ENCODE data around the gene ZNF385C. TPM values are rescaled to one million over a fixed set of nuclear protein-coding genes. Genes with fewer than 3 reads are reported as not detected.

The ZNF385C gene
- total and polyA plus RNA-seq, 2 of the 13 experiments (the other 11 are each of a cell fraction or from before 2014, with no cell fraction given), result 2.3 to 6.1 TPM

DNA sequence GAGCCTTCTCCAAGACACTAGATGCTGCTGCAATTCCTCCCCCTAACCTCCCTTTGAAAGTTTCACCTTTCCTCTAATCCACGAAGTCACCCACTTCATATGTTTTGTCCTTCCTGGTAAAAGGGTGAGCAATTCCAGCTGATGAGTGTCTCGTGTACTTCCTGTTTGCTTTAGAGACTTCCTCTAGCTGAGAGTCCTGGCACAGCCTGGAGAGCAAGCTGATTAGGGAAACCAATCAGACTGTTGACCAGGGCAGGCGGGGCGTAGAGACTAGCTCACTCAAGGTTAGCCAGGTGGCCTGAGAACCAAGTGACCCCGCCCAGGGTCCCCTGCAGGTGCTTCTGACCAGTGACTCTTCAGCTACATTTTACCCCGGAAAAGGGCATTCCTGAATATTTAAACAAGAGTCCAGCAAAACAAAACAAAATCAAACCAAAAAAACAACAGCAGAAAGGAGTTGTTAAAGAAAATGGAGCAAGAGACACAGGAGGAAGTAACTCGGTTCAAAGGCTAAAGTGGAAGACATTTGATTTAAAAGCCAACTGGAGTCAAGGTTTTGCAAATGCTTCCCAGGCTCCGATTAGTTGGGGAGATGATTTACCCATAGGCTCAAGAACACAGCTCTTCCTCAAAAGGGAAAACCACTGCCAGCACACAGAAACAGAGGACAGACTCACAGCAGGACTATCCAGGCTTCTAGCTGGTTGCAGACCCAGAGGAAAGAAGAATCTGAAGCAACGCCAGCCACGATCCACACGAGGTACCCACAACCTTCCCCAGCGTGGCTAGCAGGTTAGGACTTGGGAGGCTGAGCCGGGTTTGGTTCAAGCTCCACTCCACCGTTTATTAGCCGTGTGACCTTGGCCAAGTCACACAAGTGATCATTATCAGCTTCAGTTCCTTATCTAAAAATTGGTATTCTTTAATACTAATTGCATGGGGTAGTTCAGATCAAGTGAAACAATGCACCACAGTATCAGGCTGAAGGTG is 37.7 kb upstream of the ZNF385C start (continued):
- no peak for TF ChIP-seq ZNF546 (CRISPR knock-in tag; conservative IDR thresholded peaks at IDR 0.05)
- TF ChIP-seq XRCC5 (optimal IDR thresholded peaks at IDR 0.05; ENCODE audit: low read length), result no peak
- TF ChIP-seq, protein P1, sequence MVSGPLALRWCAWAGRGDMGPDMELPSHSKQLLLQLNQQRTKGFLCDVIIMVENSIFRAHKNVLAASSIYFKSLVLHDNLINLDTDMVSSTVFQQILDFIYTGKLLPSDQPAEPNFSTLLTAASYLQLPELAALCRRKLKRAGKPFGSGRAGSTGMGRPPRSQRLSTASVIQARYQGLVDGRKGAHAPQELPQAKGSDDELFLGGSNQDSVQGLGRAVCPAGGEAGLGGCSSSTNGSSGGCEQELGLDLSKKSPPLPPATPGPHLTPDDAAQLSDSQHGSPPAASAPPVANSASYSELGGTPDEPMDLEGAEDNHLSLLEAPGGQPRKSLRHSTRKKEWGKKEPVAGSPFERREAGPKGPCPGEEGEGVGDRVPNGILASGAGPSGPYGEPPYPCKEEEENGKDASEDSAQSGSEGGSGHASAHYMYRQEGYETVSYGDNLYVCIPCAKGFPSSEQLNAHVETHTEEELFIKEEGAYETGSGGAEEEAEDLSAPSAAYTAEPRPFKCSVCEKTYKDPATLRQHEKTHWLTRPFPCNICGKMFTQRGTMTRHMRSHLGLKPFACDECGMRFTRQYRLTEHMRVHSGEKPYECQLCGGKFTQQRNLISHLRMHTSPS (CRISPR knock-in tag; IDR thresholded peaks at IDR 0.05; ENCODE audit: low read depth), result no peak; the same call in 1 of the 2 replicates
- no peak for TF ChIP-seq ZNF558 (CRISPR knock-in tag; IDR thresholded peaks at IDR 0.05; ENCODE audit: borderline replicate concordance)
- TF ChIP-seq ZFP36 (IDR thresholded peaks at IDR 0.05; ENCODE audit: borderline replicate concordance, low read depth, low read length, partially characterized antibody), result no peak
- TF ChIP-seq SOX6 (IDR thresholded peaks at IDR 0.05), result no peak
- peak; percentile 37; the same call in 1 of the 2 replicates for TF ChIP-seq SOX6 (CRISPR knock-in tag; IDR thresholded peaks at IDR 0.05)
- TF ChIP-seq, protein P2, sequence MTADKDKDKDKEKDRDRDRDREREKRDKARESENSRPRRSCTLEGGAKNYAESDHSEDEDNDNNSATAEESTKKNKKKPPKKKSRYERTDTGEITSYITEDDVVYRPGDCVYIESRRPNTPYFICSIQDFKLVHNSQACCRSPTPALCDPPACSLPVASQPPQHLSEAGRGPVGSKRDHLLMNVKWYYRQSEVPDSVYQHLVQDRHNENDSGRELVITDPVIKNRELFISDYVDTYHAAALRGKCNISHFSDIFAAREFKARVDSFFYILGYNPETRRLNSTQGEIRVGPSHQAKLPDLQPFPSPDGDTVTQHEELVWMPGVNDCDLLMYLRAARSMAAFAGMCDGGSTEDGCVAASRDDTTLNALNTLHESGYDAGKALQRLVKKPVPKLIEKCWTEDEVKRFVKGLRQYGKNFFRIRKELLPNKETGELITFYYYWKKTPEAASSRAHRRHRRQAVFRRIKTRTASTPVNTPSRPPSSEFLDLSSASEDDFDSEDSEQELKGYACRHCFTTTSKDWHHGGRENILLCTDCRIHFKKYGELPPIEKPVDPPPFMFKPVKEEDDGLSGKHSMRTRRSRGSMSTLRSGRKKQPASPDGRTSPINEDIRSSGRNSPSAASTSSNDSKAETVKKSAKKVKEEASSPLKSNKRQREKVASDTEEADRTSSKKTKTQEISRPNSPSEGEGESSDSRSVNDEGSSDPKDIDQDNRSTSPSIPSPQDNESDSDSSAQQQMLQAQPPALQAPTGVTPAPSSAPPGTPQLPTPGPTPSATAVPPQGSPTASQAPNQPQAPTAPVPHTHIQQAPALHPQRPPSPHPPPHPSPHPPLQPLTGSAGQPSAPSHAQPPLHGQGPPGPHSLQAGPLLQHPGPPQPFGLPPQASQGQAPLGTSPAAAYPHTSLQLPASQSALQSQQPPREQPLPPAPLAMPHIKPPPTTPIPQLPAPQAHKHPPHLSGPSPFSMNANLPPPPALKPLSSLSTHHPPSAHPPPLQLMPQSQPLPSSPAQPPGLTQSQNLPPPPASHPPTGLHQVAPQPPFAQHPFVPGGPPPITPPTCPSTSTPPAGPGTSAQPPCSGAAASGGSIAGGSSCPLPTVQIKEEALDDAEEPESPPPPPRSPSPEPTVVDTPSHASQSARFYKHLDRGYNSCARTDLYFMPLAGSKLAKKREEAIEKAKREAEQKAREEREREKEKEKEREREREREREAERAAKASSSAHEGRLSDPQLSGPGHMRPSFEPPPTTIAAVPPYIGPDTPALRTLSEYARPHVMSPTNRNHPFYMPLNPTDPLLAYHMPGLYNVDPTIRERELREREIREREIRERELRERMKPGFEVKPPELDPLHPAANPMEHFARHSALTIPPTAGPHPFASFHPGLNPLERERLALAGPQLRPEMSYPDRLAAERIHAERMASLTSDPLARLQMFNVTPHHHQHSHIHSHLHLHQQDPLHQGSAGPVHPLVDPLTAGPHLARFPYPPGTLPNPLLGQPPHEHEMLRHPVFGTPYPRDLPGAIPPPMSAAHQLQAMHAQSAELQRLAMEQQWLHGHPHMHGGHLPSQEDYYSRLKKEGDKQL (CRISPR knock-in tag; IDR thresholded peaks at IDR 0.05; ENCODE audit: low read depth), result no peak
- TF ChIP-seq, protein P3, sequence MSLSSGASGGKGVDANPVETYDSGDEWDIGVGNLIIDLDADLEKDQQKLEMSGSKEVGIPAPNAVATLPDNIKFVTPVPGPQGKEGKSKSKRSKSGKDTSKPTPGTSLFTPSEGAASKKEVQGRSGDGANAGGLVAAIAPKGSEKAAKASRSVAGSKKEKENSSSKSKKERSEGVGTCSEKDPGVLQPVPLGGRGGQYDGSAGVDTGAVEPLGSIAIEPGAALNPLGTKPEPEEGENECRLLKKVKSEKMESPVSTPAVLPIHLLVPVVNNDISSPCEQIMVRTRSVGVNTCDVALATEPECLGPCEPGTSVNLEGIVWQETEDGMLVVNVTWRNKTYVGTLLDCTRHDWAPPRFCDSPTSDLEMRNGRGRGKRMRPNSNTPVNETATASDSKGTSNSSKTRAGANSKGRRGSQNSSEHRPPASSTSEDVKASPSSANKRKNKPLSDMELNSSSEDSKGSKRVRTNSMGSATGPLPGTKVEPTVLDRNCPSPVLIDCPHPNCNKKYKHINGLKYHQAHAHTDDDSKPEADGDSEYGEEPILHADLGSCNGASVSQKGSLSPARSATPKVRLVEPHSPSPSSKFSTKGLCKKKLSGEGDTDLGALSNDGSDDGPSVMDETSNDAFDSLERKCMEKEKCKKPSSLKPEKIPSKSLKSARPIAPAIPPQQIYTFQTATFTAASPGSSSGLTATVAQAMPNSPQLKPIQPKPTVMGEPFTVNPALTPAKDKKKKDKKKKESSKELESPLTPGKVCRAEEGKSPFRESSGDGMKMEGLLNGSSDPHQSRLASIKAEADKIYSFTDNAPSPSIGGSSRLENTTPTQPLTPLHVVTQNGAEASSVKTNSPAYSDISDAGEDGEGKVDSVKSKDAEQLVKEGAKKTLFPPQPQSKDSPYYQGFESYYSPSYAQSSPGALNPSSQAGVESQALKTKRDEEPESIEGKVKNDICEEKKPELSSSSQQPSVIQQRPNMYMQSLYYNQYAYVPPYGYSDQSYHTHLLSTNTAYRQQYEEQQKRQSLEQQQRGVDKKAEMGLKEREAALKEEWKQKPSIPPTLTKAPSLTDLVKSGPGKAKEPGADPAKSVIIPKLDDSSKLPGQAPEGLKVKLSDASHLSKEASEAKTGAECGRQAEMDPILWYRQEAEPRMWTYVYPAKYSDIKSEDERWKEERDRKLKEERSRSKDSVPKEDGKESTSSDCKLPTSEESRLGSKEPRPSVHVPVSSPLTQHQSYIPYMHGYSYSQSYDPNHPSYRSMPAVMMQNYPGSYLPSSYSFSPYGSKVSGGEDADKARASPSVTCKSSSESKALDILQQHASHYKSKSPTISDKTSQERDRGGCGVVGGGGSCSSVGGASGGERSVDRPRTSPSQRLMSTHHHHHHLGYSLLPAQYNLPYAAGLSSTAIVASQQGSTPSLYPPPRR (CRISPR knock-in tag; IDR thresholded peaks at IDR 0.05; ENCODE audit: borderline replicate concordance), result peak; percentile 52; the same call in 1 of the 2 replicates
- peak; percentile 47 for TF ChIP-seq GABPA (IDR thresholded peaks at IDR 0.05; ENCODE audit: low read depth, low read length)
- peak; percentile 93 for TF ChIP-seq GABPA (CRISPR knock-in tag; IDR thresholded peaks at IDR 0.05; ENCODE audit: low read depth)
- TF ChIP-seq XBP1 (CRISPR knock-in tag; IDR thresholded peaks at IDR 0.05), result no peak
- TF ChIP-seq ZNF567 (CRISPR knock-in tag; IDR thresholded peaks at IDR 0.05; ENCODE audit: borderline replicate concordance), result peak; percentile 44; the same call in 1 of the 2 replicates
- TF ChIP-seq FOXK2 (IDR thresholded peaks at IDR 0.05), result no peak
- TF ChIP-seq ZNF644 (CRISPR knock-in tag; IDR thresholded peaks at IDR 0.05; ENCODE audit: low read depth), result no peak
- no peak for TF ChIP-seq AGO1 (IDR thresholded peaks at IDR 0.05; ENCODE audit: low read depth, low read length, poor library complexity, severe bottlenecking)
- TF ChIP-seq HOXA3 (CRISPR knock-in tag; IDR thresholded peaks at IDR 0.05), result 0 out of 2 replicates have a peak, but pooled peaks have one; percentile 54
